IMR-90 (cell line): ENCODE data around the gene GCFC2. TPM values are rescaled to one million over a fixed set of nuclear protein-coding genes. Genes with fewer than 3 reads are reported as not detected.

Experiments used
- ATAC-seq: fragments of 200-7000 bp; cut with Tn5 transposase; 2 replicates; pipeline ENCODE4 v1.9.1; 2020; ENCODE audit warnings: low read depth, mild to moderate bottlenecking, moderate library complexity
- BruUV-seq: library from RNA; stranded (reverse); fragments of 400-500 nt; replicated peaks from 2 replicates; lab custom pipeline; 2021; lab: Mats Ljungman, UMichigan
- CTCF ChIA-PET: fragments of 300-600 bp; formaldehyde crosslinking; extraction: SDS; loops from one replicate; lab custom pipeline; 2021; ENCODE audit warnings: antibody characterized with exemption; lab: Yijun Ruan, JAX
- POLR2A ChIA-PET: fragments of 300-600 bp; sonication (Branson Sonifier 250); formaldehyde crosslinking; loops from one replicate; lab custom pipeline; 2022; ENCODE audit warnings: antibody characterized with exemption; ENCODE audit not compliant: unreplicated experiment; lab: Charles Lee
- DNase-seq: peaks from one replicate; pipeline ENCODE4 v3.0.0; 2013
- H2AFZ ChIP-seq: replicated peaks from 2 replicates; pipeline ENCODE3; 2013; ENCODE audit warnings: low read length, mild to moderate bottlenecking; ENCODE audit not compliant: poor library complexity
- H2AK5ac ChIP-seq: 2 replicates; pipeline ENCODE4 v1.6.1; 2013; ENCODE audit warnings: low read depth, low read length, inconsistent platforms
- H2AK9ac ChIP-seq: replicated peaks from 2 replicates; pipeline ENCODE3; 2013; ENCODE audit warnings: mild to moderate bottlenecking, low read depth, low read length, moderate library complexity; ENCODE audit not compliant: poor library complexity
- H2BK120ac ChIP-seq: 2 replicates; pipeline ENCODE4 v1.6.1; 2013; ENCODE audit warnings: low read depth, low read length, inconsistent platforms
- H2BK15ac ChIP-seq: 3 replicates; pipeline ENCODE4 v1.6.1; 2013; ENCODE audit warnings: low read depth, low read length, inconsistent platforms
- H2BK20ac ChIP-seq: 2 replicates; pipeline ENCODE4 v1.6.1; 2013; ENCODE audit warnings: low read depth, mild to moderate bottlenecking, inconsistent platforms, low read length, moderate library complexity
- H2BK5ac ChIP-seq: 2 replicates; pipeline ENCODE4 v1.6.1; 2013; ENCODE audit warnings: mild to moderate bottlenecking, low read depth, low read length, inconsistent platforms; ENCODE audit not compliant: poor library complexity, severe bottlenecking
- H3K14ac ChIP-seq: replicated peaks from 2 replicates; pipeline ENCODE4 v1.6.1; 2013; ENCODE audit warnings: low read depth, low read length, inconsistent platforms
- H3K18ac ChIP-seq: 2 replicates; pipeline ENCODE4 v1.6.1; 2013; ENCODE audit warnings: low read depth, low read length, control low read depth
- H3K23ac ChIP-seq: 2 replicates; pipeline ENCODE4 v1.6.1; 2013; ENCODE audit warnings: low read depth, low read length, inconsistent platforms
- H3K27ac ChIP-seq: 2 replicates; pipeline ENCODE4 v1.5.1; 2013; ENCODE audit warnings: mild to moderate bottlenecking, control low read depth, low read length; ENCODE audit not compliant: insufficient read depth
- H3K27me3 ChIP-seq: 2 replicates; pipeline ENCODE4 v1.6.1; 2013; ENCODE audit warnings: low read length; ENCODE audit not compliant: control insufficient read depth, insufficient read depth
- H3K36me3 ChIP-seq: 2 replicates; pipeline ENCODE4 v1.6.1; 2013; ENCODE audit warnings: low read length, mixed read lengths; ENCODE audit not compliant: control insufficient read depth, insufficient read depth
- H3K4ac ChIP-seq: 2 replicates; pipeline ENCODE4 v1.6.1; 2013; ENCODE audit warnings: low read depth, low read length, inconsistent platforms
- H3K4me1 ChIP-seq: 2 replicates; pipeline ENCODE4 v1.6.1; 2013; ENCODE audit warnings: low read length, mixed read lengths; ENCODE audit not compliant: control insufficient read depth, insufficient read depth
- H3K4me2 ChIP-seq: 2 replicates; pipeline ENCODE4 v1.6.1; 2013; ENCODE audit warnings: low read depth, mild to moderate bottlenecking, control low read depth, low read length, moderate library complexity
- H3K4me3 ChIP-seq: 2 replicates; pipeline ENCODE4 v1.5.1; 2013; ENCODE audit warnings: low read depth, mild to moderate bottlenecking, control low read depth, low read length, moderate library complexity; ENCODE audit not compliant: insufficient read depth
- H3K56ac ChIP-seq: 2 replicates; pipeline ENCODE4 v1.6.1; 2013; ENCODE audit warnings: low read length, inconsistent platforms; ENCODE audit not compliant: insufficient read depth; ENCODE audit errors: extremely low read depth
- H3K79me1 ChIP-seq, 2 experiments: 2 replicates each; pipeline ENCODE4 v1.6.1; 2013; ENCODE audit warnings: low read length in 2 of 2, inconsistent platforms in 1 of 2, low read depth in 1 of 2
- H3K9ac ChIP-seq: 2 replicates; pipeline ENCODE4 v1.6.1; 2013; ENCODE audit warnings: low read depth, low read length, control low read depth
- H3K9me1 ChIP-seq: 2 replicates; pipeline ENCODE4 v1.6.1; 2013; ENCODE audit warnings: low read length, inconsistent platforms; ENCODE audit not compliant: insufficient read depth
- H3K9me3 ChIP-seq: 2 replicates; pipeline ENCODE4 v1.6.1; 2013; ENCODE audit warnings: low read length; ENCODE audit not compliant: control insufficient read depth, insufficient read depth
- H4K20me1 ChIP-seq: 2 replicates; pipeline ENCODE4 v1.6.1; 2013; ENCODE audit warnings: low read length, inconsistent platforms; ENCODE audit not compliant: insufficient read depth
- H4K5ac ChIP-seq: 2 replicates; pipeline ENCODE4 v1.6.1; 2013; ENCODE audit warnings: mild to moderate bottlenecking, low read depth, low read length, control low read depth
- H4K8ac ChIP-seq, 2 experiments: 2 replicates each; pipeline ENCODE4 v1.6.1; 2013; ENCODE audit warnings: low read depth in 2 of 2, low read length in 2 of 2, control low read depth in 1 of 2, inconsistent platforms in 1 of 2
- H4K91ac ChIP-seq: 2 replicates; pipeline ENCODE4 v1.6.1; 2013; ENCODE audit warnings: low read depth, low read length, inconsistent platforms; ENCODE audit not compliant: insufficient read depth
- MAFK ChIP-seq: IDR thresholded peaks from 2 replicates; pipeline ENCODE4 v1.6.1; 2012; ENCODE audit warnings: low read depth, low read length, improper control_type of control experiment
- WGBS, 2 experiments: methylation state at CpG; one replicate each; pipeline versions ENCODE4 v1.1.5 to v1.1.7; 2013; ENCODE audit warnings: missing lambda C conversion rate in 2 of 2; ENCODE audit not compliant: insufficient read length in 1 of 2; ENCODE audit errors: extremely low coverage in 2 of 2; 5-methylcytosine and 5-hydroxymethylcytosine counted together
- dilution Hi-C: fragments of 300-500 bp; cut with HindIII; formaldehyde crosslinking; loops from one replicate; pipeline ENCODE4 v1.14.3; 2018; ENCODE audit warnings: low sequenced_read_pairs; ENCODE audit not compliant: unreplicated experiment
- in situ Hi-C: fragments of 300-500 bp; cut with MboI; formaldehyde crosslinking; loops from 3 replicates; pipeline ENCODE4 v1.14.3; 2019; ENCODE audit warnings: low sequenced_read_pairs, inconsistent platforms, mixed read lengths
- intact Hi-C: fragments of 100-400 bp; cut with micrococcal nuclease; formaldehyde crosslinking; loops from 2 replicates; pipeline ENCODE4 v1.10.0; 2022
- polyA plus RNA-seq, 3 experiments: library from polyadenylated mRNA; depleted of rRNA; stranded (reverse); fragments of >200 nt; gene quantifications; 2 replicates each; pipeline ENCODE4 v1.2.3, GENCODE V29; 2012; ENCODE audit warnings: low replicate concordance in 1 of 3
- total RNA-seq: library from RNA; depleted of rRNA; stranded (reverse); fragments of >200 nt; gene quantifications from 2 replicates; pipeline ENCODE4 v1.2.3, GENCODE V29; 2012
- TF ChIP-seq, protein P1 (sequence below): fragments of 150-350 bp; IDR thresholded peaks from 2 replicates; pipeline ENCODE4 v1.6.1; 2017; ENCODE audit warnings: mild to moderate bottlenecking, antibody characterized with exemption, low read length, low read depth

Gene GCFC2
- total and polyA plus RNA-seq, 2 of the 4 experiments (the other 2 are of a cell fraction): 6.4 to 10.0 TPM

DNA sequence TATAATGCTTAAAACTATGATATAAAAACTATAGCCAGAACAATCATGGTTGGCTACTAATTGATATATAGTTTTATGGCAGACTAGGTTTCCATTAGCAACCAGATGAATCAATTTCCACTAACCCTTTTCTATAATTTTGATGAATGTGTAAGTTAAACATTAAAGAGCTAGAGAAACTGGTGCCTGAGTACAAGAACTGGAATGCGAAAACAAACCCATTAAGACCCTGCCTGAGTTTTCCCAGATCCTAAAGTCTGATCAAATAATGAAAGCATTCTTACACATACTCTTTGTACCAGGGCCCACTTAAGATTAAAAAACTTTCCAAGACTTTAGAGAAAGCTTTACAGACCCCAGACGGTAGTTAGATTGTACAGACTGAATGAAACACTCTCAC is 42.8 kb downstream of the GCFC2 start:
- H3K27ac ChIP-seq: no peak overlapping the region
- H3K4ac ChIP-seq: no peak overlapping the region
- H2AK9ac ChIP-seq: no peak overlapping the region
- H3K9me3 ChIP-seq: no peaks in the 10 kb centered on the region
- TF ChIP-seq MAFK: no peak
- TF ChIP-seq, protein P1, sequence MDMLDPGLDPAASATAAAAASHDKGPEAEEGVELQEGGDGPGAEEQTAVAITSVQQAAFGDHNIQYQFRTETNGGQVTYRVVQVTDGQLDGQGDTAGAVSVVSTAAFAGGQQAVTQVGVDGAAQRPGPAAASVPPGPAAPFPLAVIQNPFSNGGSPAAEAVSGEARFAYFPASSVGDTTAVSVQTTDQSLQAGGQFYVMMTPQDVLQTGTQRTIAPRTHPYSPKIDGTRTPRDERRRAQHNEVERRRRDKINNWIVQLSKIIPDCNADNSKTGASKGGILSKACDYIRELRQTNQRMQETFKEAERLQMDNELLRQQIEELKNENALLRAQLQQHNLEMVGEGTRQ: no peak
- peaks cover 6% of the 10 kb centered on the region; the same call in 1 of the 2 replicates for H3K36me3 ChIP-seq
- H2BK15ac ChIP-seq: no peak overlapping the region
- H2BK120ac ChIP-seq: no peak overlapping the region
- no TSS peak for BruUV-seq
- no peak overlapping the region for H2AFZ ChIP-seq
- no peak overlapping the region for H2BK20ac ChIP-seq
- no peaks in the 10 kb centered on the region for H3K9me1 ChIP-seq
- H4K20me1 ChIP-seq: no peaks in the 10 kb centered on the region
- ATAC-seq (no peak; the same call in 1 of the 2 replicates), DNase-seq (no peak)
- in situ Hi-C loops (no loop called here), dilution Hi-C loops (no loop called here), intact Hi-C loops (no loop called here)
- 83% methylated on average over 1 of the region's 2 CpGs; no CpG with 5 or more reads in 1 of the 2 experiments for WGBS, 2 experiments
- H3K4me3 ChIP-seq: no peak overlapping the region
- no peak overlapping the region for H4K8ac ChIP-seq
- no peak overlapping the region for H2BK5ac ChIP-seq
- H4K91ac ChIP-seq: no peak overlapping the region
- H3K56ac ChIP-seq: no peak overlapping the region
- no peak overlapping the region for H2AK5ac ChIP-seq
- H4K5ac ChIP-seq: no peak overlapping the region
- CTCF ChIA-PET: interaction anchor here (1.3 to 1.8 kb wide), 2 partner anchors 18 to 28 kb away, joined by 3 to 8 read pairs; no protein-coding TSS in a partner anchor
- H3K14ac ChIP-seq: no peak overlapping the region
- no peak overlapping the region for H3K9ac ChIP-seq
- H3K4me2 ChIP-seq: no peak overlapping the region
- H3K4me1 ChIP-seq: no peaks in the 10 kb centered on the region
- H3K18ac ChIP-seq: no peak overlapping the region
- no peak overlapping the region for H3K23ac ChIP-seq
- H3K27me3 ChIP-seq: no peaks in the 10 kb centered on the region
- POLR2A ChIA-PET: no interaction called here
- H3K79me1 ChIP-seq: no peaks in the 10 kb centered on the region; a peak in 1 of 4 replicates
